Aorta (tissue), 5 donors: ENCODE data around the gene PTPRZ1. TPM values are rescaled to one million over a fixed set of nuclear protein-coding genes. Genes with fewer than 3 reads are reported as not detected.

Experiments
- ATAC-seq: fragments of 200-7000 bp; cut with Tn5 transposase; one replicate; pipeline ENCODE4 v1.9.1; 2022; ENCODE audit warnings: moderate library complexity; ENCODE audit not compliant: low FRiP score
- DNase-seq, 2 donors: peaks; one replicate each; pipeline ENCODE4 v3.0.0-alpha.2; 2020
- H3K27ac ChIP-seq, 2 donors: one replicate each; pipeline ENCODE4 v1.5.1; 2013; ENCODE audit warnings: low read length in 2 of 2, mild to moderate bottlenecking in 2 of 2, moderate library complexity in 2 of 2, control low read depth in 1 of 2, inconsistent platforms in 1 of 2, low read depth in 1 of 2
- H3K27me3 ChIP-seq, 2 donors: one replicate each; pipeline ENCODE4 v1.6.1; 2013; ENCODE audit warnings: control low read depth in 1 of 2, low read length in 1 of 2, mild to moderate bottlenecking in 1 of 2, moderate library complexity in 1 of 2; ENCODE audit not compliant: insufficient read depth in 2 of 2, control insufficient read depth in 1 of 2
- H3K36me3 ChIP-seq, 2 donors: one replicate each; pipeline ENCODE4 v1.6.1; 2013; ENCODE audit warnings: control low read depth in 1 of 2, low read length in 1 of 2, mild to moderate bottlenecking in 1 of 2; ENCODE audit not compliant: insufficient read depth in 2 of 2, control insufficient read depth in 1 of 2
- H3K4me1 ChIP-seq, 2 donors: one replicate each; pipeline ENCODE4 v1.6.1; 2013; ENCODE audit warnings: low read length in 2 of 2, control low read depth in 1 of 2, mild to moderate bottlenecking in 1 of 2, moderate library complexity in 1 of 2; ENCODE audit not compliant: insufficient read depth in 2 of 2, control insufficient read depth in 1 of 2
- H3K4me3 ChIP-seq, 2 donors: one replicate each; pipeline ENCODE4 v1.5.1; 2013; ENCODE audit warnings: low read length in 2 of 2, control low read depth in 1 of 2, mild to moderate bottlenecking in 1 of 2
- H3K9me3 ChIP-seq: one replicate; pipeline ENCODE4 v1.6.1; 2013; ENCODE audit warnings: mild to moderate bottlenecking, low read length; ENCODE audit not compliant: control insufficient read depth
- WGBS, 2 donors: extraction: QIAGEN DNeasy Blood & Tissue Kit; methylation state at CpG; one replicate each; pipeline ENCODE4 v1.1.7; 2013; 5-methylcytosine and 5-hydroxymethylcytosine counted together
- intact Hi-C, 2 donors: fragments of 100-400 bp; cut with DNase I; formaldehyde crosslinking; loops; one replicate each; pipeline versions ENCODE4 v1.14.2 to v1.15.0; 2022
- polyA plus RNA-seq, 2 donors: library from polyadenylated mRNA; stranded (reverse); fragments of 200-250 nt; gene quantifications; one replicate each; pipeline ENCODE4 v1.2.3, GENCODE V29; 2013
- total RNA-seq, 2 donors: library from RNA; stranded (reverse); fragmentation: NEBNext Ultra II Directional; extraction: Animal tissue kit (Norgen Biotek cat#: 25700); gene quantifications; one replicate each; pipeline ENCODE4 v1.2.1, GENCODE V29; 2021
- donor health status: healthy with polysubstance abuse.
- donor health status: Bipolar disorder and iron deficiency.
- donor health status: DM: no; HTN: no; CAD: no.
- donor health status: DM: no; HTN: no; CAD: no.
- donor health status: DM: yes; HTN: yes; CAD: no.

The PTPRZ1 gene
- total and polyA plus RNA-seq, 4 donors = 2.2 to 4.1 (median 2.7) TPM; not detected in 1

GRCh38 chr7:121909716-121910345 is 36.9 kb downstream of the PTPRZ1 start:
- WGBS, 2 donors = 94% methylated on average over 3 of the region's 3 CpGs
- ATAC-seq = no peak
- no peaks in the 10 kb centered on the region for H3K9me3 ChIP-seq
- H3K36me3 ChIP-seq = no peaks in the 10 kb centered on the region
- no peak for DNase-seq
- no peak overlapping the region for H3K4me3 ChIP-seq
- intact Hi-C loops = no loop called here
- H3K27ac ChIP-seq = no peak overlapping the region
- no peaks in the 10 kb centered on the region for H3K27me3 ChIP-seq
- no peaks in the 10 kb centered on the region for H3K4me1 ChIP-seq

GRCh38 chr7:121913947-121914675 is 41.1 kb downstream of the PTPRZ1 start:
- H3K27me3 ChIP-seq = no peaks in the 10 kb centered on the region
- no peaks in the 10 kb centered on the region for H3K36me3 ChIP-seq
- WGBS, 2 donors = 80 to 85% methylated on average over 8 of the region's 8 CpGs
- ATAC-seq (no peak), DNase-seq (no peak)
- intact Hi-C loops = no loop called here
- peaks cover 0 to 2% of the 10 kb centered on the region in 2 donors for H3K4me1 ChIP-seq
- no peak overlapping the region for H3K4me3 ChIP-seq
- H3K9me3 ChIP-seq = no peaks in the 10 kb centered on the region
- H3K27ac ChIP-seq = no peak overlapping the region

- Histone ChIP-seq H3K4me3 (no peak overlapping the region), H3K27ac (no peak overlapping the region), H3K36me3 (no peaks in the 10 kb centered on the region), H3K27me3 (no peaks in the 10 kb centered on the region), H3K9me3 (no peaks in the 10 kb centered on the region), H3K4me1 (peaks cover 0 to 2% of the 10 kb centered on the region in 2 donors)
- no peak for DNase-seq
- intact Hi-C loops = no loop called here
- no peak for ATAC-seq
- 78 to 86% methylated on average over 6 of the region's 6 CpGs for WGBS, 2 donors
Measured at GRCh38 chr7:121914676-121915279, 41.8 kb downstream of the PTPRZ1 start.

GRCh38 chr7:121916211-121916610 is 43.2 kb downstream of the PTPRZ1 start:
- H3K27me3 ChIP-seq = no peaks in the 10 kb centered on the region
- DNase-seq (no peak), ATAC-seq (no peak)
- intact Hi-C loops = no loop called here
- H3K27ac ChIP-seq = no peak overlapping the region
- peaks cover 0 to 2% of the 10 kb centered on the region in 2 donors for H3K4me1 ChIP-seq
- H3K36me3 ChIP-seq = no peaks in the 10 kb centered on the region
- no peak overlapping the region for H3K4me3 ChIP-seq
- H3K9me3 ChIP-seq = no peaks in the 10 kb centered on the region
- WGBS, 2 donors = 93 to 94% methylated on average over 4 of the region's 4 CpGs

GRCh38 chr7:121919986-121920385 is 47.0 kb downstream of the PTPRZ1 start:
- no peak overlapping the region for H3K27ac ChIP-seq

GRCh38 chr7:121924269-121925186 is 51.6 kb downstream of the PTPRZ1 start:
- intact Hi-C loops = no loop called here
- H3K9me3 ChIP-seq = no peaks in the 10 kb centered on the region
- H3K4me3 ChIP-seq = no peak overlapping the region
- no peaks in the 10 kb centered on the region for H3K4me1 ChIP-seq
- H3K27me3 ChIP-seq = no peaks in the 10 kb centered on the region
- WGBS, 2 donors = 83 to 84% methylated on average over 7 of the region's 7 CpGs
- DNase-seq = no peak
- no peak for ATAC-seq
- H3K36me3 ChIP-seq = no peaks in the 10 kb centered on the region
- no peak overlapping the region for H3K27ac ChIP-seq

More at GRCh38 chr7:121919986-121920385, 47.0 kb downstream of the PTPRZ1 start:
- Histone ChIP-seq H3K9me3 (no peaks in the 10 kb centered on the region), H3K27me3 (no peaks in the 10 kb centered on the region), H3K36me3 (no peaks in the 10 kb centered on the region), H3K4me3 (no peak overlapping the region), H3K4me1 (peaks cover 0 to 2% of the 10 kb centered on the region in 2 donors)
- intact Hi-C loops = no loop called here
- no peak for DNase-seq
- ATAC-seq = no peak
- WGBS, 2 donors = 79 to 82% methylated on average over 3 of the region's 3 CpGs

- no peaks in the 10 kb centered on the region for H3K36me3 ChIP-seq
- H3K4me3 ChIP-seq = no peak overlapping the region
- H3K9me3 ChIP-seq = no peaks in the 10 kb centered on the region
- WGBS, 2 donors = 12 to 19% methylated on average over 1 of the region's 1 CpG
- no peaks in the 10 kb centered on the region for H3K4me1 ChIP-seq
- DNase-seq (no peak), ATAC-seq (no peak)
- H3K27ac ChIP-seq = no peak overlapping the region
- intact Hi-C loops = no loop called here
- H3K27me3 ChIP-seq = no peaks in the 10 kb centered on the region
Measured at GRCh38 chr7:121931149-121931902, 58.4 kb downstream of the PTPRZ1 start.

- Histone ChIP-seq H3K27me3 (no peaks in the 10 kb centered on the region), H3K4me3 (no peak overlapping the region), H3K9me3 (no peaks in the 10 kb centered on the region), H3K36me3 (no peaks in the 10 kb centered on the region), H3K4me1 (no peaks in the 10 kb centered on the region), H3K27ac (no peak overlapping the region)
- ATAC-seq = no peak
- no peak for DNase-seq
- intact Hi-C loops = no loop called here
- 94 to 100% methylated on average over 1 of the region's 1 CpG for WGBS, 2 donors
Measured at GRCh38 chr7:121932768-121933167, 59.8 kb downstream of the PTPRZ1 start.
